Inferior parietal cortex (tissue), 1 donor: ENCODE measurements around the gene ITIH5.

ENCODE experiments used
- DNase-seq: peaks from one replicate; pipeline ENCODE4 v3.0.0-alpha.2; 2016; ENCODE audit errors: extremely low spot score

The ITIH5 gene

GRCh38 chr10:7547206-7547605, 119.6 kb downstream of the ITIH5 start:
- DNase-seq: no peak

DNA sequence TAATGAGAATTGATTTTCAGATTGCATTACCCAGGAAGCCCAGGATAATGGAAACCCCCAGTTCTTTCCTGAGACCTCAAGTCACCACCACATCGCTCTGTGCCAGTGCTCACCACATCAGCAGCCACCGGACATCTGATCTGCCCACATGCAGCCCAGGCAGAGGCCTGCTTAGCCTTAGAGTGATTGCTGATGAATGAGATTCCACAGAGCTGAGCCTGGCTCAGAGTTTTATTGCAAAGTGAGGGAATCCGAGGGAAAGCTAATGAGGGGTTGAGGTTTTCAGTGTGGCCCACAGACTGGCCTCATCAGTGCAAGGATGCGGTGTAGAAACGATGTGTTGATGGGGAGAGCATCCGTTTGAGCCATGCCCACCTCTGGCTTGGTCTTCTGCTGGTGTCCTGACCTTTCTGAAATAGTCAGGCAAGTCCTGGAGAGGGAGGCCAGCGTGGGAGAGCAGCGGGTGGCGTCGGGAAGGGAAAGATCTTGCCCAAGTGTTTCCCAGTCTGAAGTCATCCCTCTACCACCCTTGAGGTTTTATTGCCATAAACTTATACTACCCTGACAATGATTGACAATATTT, 120.3 kb downstream of the ITIH5 start:
- DNase-seq: no peak

DNA sequence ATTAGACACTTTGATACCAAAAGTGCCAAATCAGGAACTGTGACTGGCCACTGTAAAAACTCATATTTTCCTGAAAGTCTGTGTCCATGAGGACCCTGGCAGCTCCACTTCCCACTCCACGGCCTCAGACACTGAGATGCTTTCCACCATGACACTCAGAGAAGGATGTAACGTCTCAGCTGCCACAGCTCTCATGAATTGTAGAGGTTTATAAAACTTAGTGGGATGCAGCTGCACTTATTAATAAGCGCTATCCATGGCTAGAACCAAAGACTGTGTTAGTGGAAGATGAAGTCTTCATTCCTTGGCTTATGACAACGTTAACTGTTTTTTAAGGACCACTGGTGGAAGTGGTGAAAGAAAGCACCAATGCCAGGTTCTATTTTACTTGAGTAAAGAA, 121.0 kb downstream of the ITIH5 start:
- no peak for DNase-seq

DNA sequence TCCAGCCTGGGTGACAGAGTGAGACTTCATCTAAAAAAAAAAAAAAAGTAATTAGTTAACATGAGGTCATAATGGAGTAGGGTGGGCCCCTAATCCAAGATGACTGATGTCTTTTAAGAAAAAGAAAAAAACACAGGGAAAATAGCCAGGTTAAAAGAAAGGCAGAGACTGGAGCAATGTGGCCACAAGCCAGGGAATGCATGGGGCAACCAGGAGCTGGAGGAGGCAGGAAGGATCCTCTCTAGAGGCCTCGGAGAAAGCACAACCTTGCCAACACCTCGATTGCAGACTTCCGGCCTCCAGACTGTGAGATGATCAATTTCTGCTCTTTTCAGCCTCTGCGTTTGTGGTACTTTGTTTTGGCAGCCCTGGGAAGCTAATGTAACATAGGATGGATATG, 121.5 kb downstream of the ITIH5 start:
- no peak for DNase-seq

- peak; percentile 37 for DNase-seq
These were observed 122.6 kb downstream of the ITIH5 start for GRCh38 chr10:7544203-7544602.

DNA sequence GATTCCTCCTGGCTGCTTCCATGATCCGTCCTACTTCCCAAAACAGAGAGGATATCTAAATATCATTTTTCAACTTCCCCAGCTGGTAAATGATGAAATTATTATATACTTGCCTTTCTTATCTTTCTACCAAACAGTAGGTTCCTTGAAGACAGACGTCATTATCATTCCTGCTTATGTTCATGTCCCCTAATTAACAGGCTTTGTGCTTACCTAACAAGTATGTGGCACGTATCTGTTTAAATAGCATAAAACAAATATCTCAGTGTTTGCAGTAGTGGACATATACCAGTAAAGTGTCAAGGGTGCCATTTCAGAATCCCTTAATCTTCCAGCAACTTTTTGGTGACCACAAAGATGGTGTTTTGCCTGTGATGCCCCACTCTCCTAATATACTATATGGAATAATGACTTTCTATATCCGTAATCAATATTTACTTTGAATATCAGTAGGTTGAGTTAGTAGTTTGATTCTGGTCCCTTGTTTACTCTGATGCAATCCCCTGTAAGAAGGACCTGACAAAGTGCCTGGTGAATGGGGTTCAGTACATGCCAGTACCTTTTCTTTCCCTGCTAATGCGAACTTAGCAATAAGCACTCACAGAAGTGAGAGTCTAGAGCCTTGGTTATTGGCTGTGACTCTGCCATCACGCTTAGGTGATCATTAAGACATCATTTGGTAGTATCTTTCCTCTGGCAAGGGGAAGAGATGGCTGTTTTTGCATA, 124.4 kb downstream of the ITIH5 start:
- no peak for DNase-seq

DNA sequence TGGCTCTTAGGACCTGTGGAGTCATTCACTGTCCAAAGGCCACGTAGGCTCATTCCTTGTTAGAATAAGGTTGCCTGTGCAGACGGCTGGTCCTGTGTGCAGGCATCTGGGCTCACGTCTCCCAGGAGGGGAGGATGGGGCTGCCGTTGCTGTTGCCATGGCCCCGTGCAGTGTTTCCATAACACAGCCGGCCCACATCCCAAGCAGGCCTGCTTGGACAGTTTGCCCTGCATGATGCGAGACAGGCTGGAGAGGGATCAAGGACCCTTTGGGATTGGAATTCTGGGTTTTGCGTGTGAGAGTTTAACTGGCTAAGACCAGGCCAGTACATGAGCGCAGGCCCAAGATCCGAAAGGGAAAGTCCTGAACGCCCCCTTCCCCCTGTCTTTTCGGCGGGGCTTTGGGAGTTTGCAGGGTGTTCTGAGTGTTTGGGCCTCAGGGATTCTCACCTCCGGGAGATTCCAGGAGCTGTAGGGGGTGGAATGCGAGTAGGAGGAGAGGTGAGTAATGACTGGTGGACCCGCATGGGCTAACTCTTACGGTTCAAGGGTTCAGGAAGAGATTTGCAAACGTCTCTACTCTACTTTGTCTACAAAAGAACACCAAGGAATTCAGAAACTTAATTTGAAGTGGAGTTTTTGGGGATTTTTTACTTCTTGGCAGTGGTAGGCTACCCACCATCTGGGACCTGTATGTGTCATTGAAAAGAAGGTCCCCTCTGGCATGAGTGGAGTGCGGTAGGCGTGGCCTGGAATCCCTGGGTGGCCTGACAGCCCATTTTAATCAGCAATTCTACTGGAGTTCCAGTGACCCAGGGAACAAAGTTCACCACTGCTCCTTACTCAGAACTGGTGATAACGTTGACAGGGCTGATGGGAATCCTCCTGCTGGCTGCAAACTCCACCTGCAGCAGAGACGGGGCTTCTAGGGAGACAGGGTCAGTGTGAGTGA, 125.4 kb downstream of the ITIH5 start:
- DNase-seq: no peak

DNA sequence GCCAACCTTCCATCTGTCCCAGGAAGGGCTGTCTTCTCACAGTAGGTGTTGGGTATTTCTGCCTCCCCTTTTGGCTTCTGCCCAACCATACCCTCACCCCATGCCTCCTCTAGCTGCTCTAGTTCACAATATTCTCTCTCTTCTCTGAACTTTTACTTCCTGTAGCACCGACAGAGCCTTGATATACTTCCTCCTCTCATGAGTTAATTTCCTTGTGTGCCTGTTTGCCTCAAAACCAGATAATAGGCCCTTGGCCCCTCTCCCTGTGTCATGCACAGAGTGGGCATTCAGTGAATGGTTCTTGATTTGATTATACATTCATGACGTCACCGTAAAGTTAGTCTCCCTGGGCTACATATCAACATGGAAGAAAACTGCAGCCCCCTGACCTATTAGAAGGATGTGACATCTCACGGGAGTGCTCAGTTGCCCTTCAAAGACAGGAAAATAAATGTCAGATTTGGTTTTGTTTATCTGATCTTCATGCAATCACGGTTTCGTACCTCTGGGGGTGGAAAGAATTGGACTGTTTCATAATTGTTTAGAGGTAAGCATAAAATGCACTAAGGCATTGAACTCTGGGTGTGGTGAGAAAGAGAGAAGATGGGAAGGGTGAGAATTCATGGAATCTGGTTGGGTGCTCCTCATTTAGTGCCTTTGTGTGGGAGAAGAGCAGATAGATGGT, 127.7 kb downstream of the ITIH5 start:
- DNase-seq: no peak

GRCh38 chr10:7537126-7537525, 129.6 kb downstream of the ITIH5 start:
- no peak for DNase-seq

GRCh38 chr10:7534480-7534852, 132.3 kb downstream of the ITIH5 start:
- DNase-seq: no peak

- DNase-seq: no peak
These were observed 132.9 kb downstream of the ITIH5 start for GRCh38 chr10:7533657-7534479.

- DNase-seq: no peak
These were observed 133.9 kb downstream of the ITIH5 start for GRCh38 chr10:7532723-7533498.

GRCh38 chr10:7529638-7530037, 137.1 kb downstream of the ITIH5 start:
- no peak for DNase-seq

DNA sequence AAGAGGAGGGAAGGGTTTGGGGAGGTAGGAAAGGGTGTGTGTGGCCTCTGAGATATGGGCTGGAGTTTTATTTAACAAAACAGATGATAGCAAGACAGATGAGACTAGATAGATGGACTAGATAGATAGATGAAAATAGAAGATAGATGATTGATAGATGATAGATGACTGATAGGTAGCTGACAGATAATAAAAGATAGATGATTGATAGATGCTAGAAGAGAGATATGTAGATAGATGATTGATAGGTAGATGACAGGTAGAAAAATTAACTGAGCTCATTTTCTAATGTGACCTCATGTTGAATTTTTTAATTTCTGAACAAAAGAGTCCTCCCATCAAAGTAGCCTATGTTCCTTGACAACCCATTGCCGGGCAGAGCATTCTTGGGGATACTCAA, 139.3 kb downstream of the ITIH5 start:
- DNase-seq: no peak

- DNase-seq: no peak
These were observed 140.8 kb downstream of the ITIH5 start for GRCh38 chr10:7526017-7526400.

DNA sequence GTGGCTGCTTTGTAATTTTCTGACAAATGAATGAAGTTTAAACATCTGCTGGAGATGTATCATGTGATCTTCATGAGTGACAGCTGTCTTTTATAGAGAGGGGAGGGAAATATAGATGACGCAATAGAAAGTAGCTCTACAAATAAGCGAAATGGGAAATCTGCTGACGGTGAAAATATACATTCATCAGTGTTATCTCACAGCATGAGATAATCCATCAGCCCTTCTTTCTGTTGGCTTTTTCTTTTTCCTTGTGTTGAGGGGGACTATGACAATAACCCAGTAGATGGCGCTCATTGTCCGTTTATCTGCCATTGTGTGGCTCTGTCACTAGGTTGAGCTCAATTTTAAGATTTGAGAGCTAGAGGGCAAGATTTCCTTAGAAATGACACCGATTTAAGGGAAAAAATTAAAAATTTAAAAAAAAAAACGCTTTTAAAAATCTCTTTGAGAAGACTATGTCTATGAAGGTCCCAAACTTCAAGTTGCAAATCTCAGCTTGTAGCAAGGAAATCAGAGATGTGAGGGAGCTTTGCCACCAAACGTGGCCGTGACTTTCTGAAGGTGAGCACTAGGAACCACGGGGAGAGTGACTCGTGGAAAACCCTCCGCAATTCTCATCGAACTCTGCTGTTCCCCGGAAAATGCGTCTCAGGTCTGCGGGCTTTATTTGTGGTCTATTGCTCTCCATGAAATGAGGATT, 141.3 kb downstream of the ITIH5 start:
- DNase-seq: peak; percentile 92

- no peak for DNase-seq
These were observed 143.1 kb downstream of the ITIH5 start for GRCh38 chr10:7523656-7524055.

- no peak for DNase-seq
These were observed 146.0 kb downstream of the ITIH5 start for GRCh38 chr10:7520507-7521485.

- DNase-seq: no peak
These were observed 147.4 kb downstream of the ITIH5 start for GRCh38 chr10:7519351-7519750.
